HG02798 (cell line): ENCODE measurements around the gene GPR25.
"Not testable (repeated sequence)": the region's sequence is repeated elsewhere in the genome, so short reads cannot be mapped to it uniquely, and the experiment has no call there.

Experiments used
- ATAC-seq: cut with Tn5 transposase; IDR thresholded peaks from one replicate; pipeline ENCODE4 v1.9.1; 2021; ENCODE audit warnings: mild to moderate bottlenecking; ENCODE audit not compliant: unreplicated experiment, poor library complexity

Gene GPR25

DNA sequence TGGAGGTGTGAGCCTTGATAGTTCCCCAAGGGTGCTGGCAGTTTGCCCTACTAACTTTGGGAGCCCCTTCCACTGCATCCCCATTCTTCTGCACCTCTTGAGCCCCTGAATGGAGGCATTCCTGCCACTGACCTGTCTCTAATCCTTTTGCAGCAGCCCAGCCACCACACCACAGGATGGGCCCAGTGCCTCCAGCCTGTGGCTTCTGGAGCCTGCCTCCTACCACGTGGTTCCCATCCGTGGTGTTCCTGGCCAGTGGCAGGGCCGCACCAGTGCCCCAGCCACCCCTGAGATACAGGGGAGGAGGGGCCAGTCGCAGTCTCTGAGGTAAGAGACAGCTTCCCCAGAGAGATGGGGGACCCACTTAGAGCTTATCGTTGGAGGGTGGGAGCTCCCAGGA is 36.3 kb downstream of the GPR25 start:
- no peak for ATAC-seq

DNA sequence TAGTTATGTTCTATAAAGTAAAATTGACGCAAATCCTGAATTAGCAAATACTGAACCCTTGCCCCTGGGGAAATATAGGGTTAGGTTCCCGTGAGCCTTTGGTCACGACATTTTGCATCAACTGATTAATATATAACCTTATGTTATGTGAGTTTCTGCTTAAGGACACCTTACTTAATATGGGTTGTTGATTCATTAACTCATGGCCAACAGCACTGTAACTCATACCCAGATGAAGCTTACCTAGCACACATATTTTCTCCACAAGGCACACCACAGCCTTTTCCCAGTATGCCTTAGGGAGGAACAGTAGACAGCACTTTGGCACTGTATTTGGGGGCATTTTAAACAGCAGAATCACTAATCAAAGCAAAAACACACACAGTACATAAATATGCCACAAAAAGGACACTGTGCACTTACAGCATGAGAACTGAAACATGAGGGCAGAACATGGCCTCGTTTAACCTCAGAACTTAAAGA is 37.0 kb downstream of the GPR25 start:
- peak; percentile 41 for ATAC-seq

DNA sequence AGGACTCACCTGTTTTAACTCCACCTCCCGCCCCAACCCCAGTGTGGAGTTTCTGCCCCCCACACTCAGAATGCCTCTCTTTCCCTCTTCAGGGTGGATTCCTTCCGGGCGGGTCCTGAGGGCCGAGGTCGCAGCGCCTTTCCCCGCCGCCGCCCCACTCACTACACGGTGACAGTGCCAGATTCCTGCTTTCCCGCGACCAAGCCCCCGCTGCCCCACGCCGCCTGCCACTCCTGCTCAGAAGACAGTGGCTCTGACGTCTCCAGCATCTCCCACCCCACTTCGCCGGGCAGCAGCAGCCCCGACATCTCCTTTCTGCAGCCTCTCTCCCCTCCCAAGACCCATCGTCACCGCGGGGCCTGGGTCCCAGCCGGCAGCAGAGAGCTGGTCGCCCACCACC is 38.6 kb downstream of the GPR25 start:
- no peak for ATAC-seq

DNA sequence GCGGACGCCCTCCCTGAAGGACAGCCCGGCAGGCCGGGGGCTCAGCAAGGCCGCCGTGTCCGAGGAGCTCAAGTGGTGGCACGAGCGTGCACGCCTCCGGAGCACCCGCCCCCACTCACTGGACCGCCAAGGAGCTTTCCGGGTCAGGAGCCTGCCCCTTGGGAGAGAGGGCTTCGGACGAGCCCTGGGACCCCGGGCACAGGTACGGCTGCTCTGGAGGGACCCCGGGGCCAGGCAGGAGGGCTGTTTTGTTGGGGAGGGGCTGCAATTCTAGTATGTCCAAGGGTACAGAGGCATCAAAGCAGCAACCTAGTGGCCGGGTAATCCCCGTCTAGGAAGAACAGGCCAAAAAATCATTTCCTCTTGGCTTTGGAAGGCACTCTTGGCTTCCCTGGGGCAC is 39.2 kb downstream of the GPR25 start:
- not testable (repeated sequence) for ATAC-seq

DNA sequence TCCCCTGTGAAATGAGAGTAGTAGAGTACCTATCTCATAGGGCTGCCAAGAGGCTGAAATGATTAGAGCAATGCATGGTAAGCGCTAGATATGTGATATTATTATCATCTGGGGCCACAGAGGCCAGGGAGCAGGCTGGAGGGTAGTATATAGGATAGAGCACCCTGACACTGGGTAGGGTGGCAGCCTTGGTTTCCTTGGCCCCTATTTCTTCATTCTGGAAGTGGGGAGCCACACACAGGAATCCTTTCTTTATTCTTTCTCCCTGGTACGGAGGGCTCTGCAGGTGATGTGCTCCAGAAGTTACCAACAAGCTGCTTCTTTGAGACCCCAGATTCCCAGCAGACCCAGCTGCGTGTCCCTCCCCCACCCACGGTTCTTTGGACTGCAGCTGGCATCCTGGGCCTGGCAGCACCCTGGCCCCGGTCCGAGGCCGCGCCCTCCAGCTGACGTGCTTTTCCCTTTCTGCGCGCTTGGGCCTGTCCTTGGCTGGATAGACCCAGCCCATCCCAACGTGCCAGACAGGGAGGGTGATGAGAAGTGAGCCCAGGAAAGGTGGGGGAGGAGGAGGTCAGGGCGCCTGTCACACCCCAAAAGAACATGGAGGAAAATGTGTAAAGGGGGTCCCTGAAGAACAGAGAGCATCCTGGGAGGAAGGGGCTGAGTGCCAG is 40.1 kb downstream of the GPR25 start:
- no peak for ATAC-seq

DNA sequence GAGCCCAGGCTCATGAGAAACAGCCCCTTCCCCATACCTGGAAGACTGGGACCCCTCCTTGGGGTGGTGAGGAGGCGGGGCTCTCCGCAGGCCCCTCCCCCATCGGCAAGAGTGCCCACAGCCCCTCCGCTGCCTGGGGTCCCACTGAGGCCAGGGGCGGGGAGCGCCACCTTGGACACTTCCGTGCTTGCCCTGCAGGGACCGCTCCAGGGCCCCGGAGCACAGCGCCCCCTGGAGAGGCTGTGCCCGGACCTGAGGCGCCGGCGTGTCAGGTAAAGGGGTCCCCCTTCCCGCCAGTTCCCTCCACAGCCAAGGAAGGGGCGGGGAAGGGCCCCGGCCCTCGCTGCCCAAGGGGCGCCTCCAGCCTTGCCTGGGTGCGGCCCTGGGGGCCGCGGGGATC is 43.4 kb downstream of the GPR25 start:
- no peak for ATAC-seq

DNA sequence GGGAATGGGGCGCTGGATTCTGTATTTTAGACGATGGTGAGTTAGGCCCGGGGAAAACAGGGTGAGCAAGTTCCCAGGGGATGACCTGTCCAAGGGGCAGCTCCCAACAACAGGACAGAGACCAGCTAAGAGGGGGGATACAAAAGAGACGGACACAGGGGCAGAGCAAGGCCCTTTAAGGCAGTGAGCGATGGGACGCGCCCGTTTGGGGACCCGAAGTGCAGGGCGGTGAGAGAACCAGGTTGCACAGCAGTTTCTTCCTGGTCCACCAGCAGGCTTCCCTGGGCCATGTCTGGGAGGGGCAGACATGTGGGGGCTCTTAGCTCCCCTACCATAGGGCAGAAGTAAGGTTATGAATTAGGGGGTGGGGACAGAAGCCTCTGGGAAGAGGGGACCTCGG is 43.9 kb downstream of the GPR25 start:
- ATAC-seq = no peak

DNA sequence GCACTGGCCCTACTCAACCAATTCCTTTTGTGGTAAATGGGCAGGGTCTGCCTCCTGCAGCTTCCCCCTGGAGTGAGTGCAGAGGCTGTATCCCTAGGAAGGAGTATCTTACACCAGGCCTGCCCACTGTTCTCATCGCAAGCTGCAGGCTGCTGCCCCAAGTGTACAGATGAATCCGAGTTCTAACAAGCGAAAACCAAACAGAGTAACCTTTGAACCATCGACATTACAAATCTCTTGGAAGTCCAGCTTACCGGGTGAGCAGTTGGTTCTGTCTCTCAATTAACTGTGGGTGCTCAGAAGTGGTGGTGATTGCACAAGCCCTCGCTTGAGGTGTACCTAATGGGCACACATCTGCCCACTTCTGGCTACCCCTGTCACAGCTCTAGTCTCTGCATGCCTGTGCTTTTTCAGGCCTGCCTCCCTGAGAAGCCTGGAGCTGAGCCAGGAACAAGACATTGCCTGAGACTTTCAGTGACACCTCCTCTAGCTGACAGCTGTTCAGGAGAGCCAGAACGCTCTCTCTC is 44.6 kb downstream of the GPR25 start:
- ATAC-seq = no peak

DNA sequence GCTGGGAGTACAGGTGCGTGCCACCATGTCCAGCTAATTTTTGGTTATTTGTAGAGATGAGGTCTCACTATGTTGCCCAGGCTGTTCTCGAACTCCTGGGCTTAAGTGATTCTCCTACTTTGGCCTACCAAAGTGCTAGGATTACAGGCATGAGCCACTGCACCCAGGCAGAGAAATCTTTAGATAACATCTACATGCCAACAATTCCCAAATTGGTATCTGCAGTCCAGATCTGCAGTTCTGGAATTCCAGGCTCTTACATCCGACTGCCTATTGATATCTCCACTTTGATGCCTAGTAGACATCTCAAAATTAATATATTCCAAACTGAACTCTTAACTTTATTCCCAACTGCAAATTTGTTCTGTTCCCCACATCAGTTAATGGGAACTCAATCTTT is 45.2 kb downstream of the GPR25 start:
- ATAC-seq = no peak

DNA sequence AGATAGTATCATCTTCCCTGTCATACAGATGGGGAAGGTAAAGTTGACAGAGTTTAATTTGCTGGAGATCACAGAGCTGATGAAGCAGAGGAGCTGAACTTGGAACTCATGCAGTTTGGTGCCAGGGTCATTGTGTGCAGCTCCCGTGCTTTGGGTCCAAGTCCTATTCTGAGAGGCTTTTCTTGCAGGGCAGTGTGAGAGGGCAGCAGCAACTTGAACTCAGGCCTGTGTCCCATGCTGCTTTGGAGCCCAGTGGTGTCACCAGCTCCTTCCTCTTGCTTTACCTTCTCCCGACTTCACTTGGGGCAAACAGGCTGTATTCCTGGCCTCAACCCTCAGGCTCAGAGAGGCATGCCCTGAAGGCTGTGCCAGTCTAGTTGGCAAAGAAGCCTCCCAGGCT is 46.6 kb downstream of the GPR25 start:
- no peak for ATAC-seq

DNA sequence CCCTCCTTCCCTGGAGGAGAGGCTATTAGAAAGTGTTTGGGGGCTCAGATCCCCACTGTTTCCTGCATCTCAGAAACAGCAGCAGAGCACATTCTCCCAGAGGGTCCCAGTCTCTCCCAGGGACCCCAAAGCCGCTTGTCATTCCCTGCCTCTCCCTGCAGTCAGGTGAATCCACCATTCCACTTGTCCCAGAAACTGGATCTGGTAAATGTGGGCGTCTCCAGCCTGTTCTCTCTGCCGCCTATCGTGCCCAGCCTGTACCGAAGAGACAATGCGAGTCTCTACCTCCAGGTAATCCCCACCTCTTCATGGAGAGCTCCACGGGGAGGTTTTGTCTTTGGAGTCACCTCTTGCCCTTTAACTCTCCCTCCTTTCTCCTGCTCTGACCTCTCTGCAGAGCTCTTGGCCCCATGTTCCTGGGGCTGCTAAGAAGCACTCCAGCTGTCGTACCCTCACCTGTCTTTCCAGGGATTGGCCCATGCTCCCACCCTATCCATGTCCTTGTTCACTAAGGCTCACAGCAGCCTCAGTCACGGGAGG is 48.9 kb downstream of the GPR25 start:
- no peak for ATAC-seq

DNA sequence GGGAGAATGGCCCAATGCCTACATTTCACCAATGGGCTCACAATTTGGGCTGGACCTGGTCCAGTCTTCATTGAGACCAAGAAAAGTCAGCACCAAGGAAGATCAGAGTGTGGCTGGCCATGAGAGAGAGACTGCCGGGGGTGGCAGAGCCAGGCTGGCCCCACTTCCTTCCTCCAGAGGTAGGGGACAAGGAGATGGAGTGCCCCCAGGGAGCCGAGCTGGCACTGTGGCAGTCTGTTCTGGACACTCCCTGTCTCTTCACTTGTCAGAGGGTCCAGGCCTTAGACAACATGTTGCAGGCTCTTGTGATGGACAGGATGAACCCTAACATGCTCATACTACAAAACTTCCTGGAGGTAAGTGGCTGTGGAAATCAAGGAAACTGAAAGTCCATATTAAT is 49.6 kb downstream of the GPR25 start:
- ATAC-seq = no peak

DNA sequence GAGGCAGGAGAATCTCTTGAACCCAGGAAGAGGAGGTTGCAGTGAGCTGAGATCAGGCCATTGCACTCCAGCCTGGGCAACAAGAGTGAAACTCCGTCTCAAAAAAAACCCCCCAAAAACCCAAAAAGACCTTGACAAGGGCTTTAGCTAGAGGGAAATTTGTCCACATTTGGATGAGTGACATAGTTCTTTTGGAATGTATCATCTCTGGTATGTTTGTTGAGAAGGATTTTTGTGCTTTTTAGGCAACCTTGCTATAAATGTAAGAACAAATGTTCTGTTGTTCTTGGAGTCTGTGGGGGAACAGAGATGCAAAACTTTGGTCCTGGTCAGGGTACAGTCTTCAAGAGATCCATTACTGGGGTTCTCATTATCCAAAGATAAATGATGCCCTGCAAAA is 50.8 kb downstream of the GPR25 start:
- ATAC-seq = no peak
